Neural cell (in vitro differentiated cells): ENCODE data around the gene FITM2.

Experiments
- CTCF ChIP-seq: fragments of 450-650 bp; IDR thresholded peaks from 2 replicates; pipeline ENCODE4 v1.5.1; 2014; ENCODE audit warnings: antibody characterized with exemption, mild to moderate bottlenecking, moderate library complexity; ENCODE audit not compliant: poor library complexity, severe bottlenecking
- EP300 ChIP-seq: fragments of 450-650 bp; conservative IDR thresholded peaks from 2 replicates; pipeline ENCODE4 v1.6.1; 2014; ENCODE audit warnings: antibody characterized with exemption, mild to moderate bottlenecking, moderate library complexity; ENCODE audit not compliant: poor library complexity, severe bottlenecking

- TF ChIP-seq EP300, result no peak
- no peak for TF ChIP-seq CTCF
These were observed 36.5 kb downstream of the FITM2 start for GRCh38 chr20:44274303-44275017.
